ENCODE results near the gene ATP1A1. TPM values are rescaled to one million over a fixed set of nuclear protein-coding genes. Genes with fewer than 3 reads are reported as not detected.

ATP1A1 gene
- polyA plus RNA-seq, 3 donors, result 32.3 to 135 (median 32.7) TPM

GRCh38 chr1:116415200-116415698 lies 42.2 kb downstream of the ATP1A1 start:
- WGBS (ENCODE audit: insufficient coverage), result no CpG with 5 or more reads among the region's 3 CpGs
- Histone ChIP-seq H3K9me3 (replicated peaks in 1 of 2; ENCODE audit: control insufficient read depth in 1 of 2, insufficient read depth in 1 of 2, low read length in 2 of 2) (no peaks in the 10 kb centered on the region), H3K4me3 (replicated peaks in 1 of 3; ENCODE audit: low read depth in 2 of 3, low read length in 3 of 3) (no peak overlapping the region), H2AFZ (ENCODE audit: insufficient read depth, low read depth, low read length, poor library complexity, severe bottlenecking) (no peak overlapping the region), H3K4me1 (ENCODE audit: control insufficient read depth in 1 of 2, insufficient read depth in 2 of 2, low read length in 2 of 2) (peaks cover 12 to 14% of the 10 kb centered on the region in 2 donors), H4K20me1 (ENCODE audit: insufficient read depth, low read length) (no peaks in the 10 kb centered on the region), H3K27me3 (ENCODE audit: control insufficient read depth in 2 of 2, insufficient read depth in 2 of 2, low read length in 2 of 2) (no peaks in the 10 kb centered on the region), H3K27ac (ENCODE audit: low read depth in 1 of 2, low read length in 2 of 2) (no peak overlapping the region), H3K79me2 (ENCODE audit: insufficient read depth, low read length) (peaks cover 9% of the 10 kb centered on the region), H3K4me2 (replicated peaks; ENCODE audit: extremely low read depth, low read length, poor library complexity, severe bottlenecking) (no peak overlapping the region), H3K9ac (ENCODE audit: insufficient read depth, low read length, poor library complexity, severe bottlenecking) (no peak overlapping the region), H3K36me3 (replicated peaks in 1 of 2; ENCODE audit: control insufficient read depth in 1 of 2, insufficient read depth in 2 of 2, low read length in 2 of 2) (no peaks in the 10 kb centered on the region)
- TF ChIP-seq, protein P1, sequence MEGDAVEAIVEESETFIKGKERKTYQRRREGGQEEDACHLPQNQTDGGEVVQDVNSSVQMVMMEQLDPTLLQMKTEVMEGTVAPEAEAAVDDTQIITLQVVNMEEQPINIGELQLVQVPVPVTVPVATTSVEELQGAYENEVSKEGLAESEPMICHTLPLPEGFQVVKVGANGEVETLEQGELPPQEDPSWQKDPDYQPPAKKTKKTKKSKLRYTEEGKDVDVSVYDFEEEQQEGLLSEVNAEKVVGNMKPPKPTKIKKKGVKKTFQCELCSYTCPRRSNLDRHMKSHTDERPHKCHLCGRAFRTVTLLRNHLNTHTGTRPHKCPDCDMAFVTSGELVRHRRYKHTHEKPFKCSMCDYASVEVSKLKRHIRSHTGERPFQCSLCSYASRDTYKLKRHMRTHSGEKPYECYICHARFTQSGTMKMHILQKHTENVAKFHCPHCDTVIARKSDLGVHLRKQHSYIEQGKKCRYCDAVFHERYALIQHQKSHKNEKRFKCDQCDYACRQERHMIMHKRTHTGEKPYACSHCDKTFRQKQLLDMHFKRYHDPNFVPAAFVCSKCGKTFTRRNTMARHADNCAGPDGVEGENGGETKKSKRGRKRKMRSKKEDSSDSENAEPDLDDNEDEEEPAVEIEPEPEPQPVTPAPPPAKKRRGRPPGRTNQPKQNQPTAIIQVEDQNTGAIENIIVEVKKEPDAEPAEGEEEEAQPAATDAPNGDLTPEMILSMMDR (IDR thresholded peaks at IDR 0.05), result no peak
- H3K36me3 Mint-ChIP-seq, result no peaks in the 10 kb centered on the region
- H3K9me3 Mint-ChIP-seq, result peaks cover 0 to 3% (median 0%) of the 10 kb centered on the region in 7 donors
- peaks cover 17% of the 10 kb centered on the region for H3K4me1 Mint-ChIP-seq
- H3K27ac Mint-ChIP-seq, result peak overlapping the region in 1 of 7 donors; percentile 8
- peaks cover 0 to 4% (median 2%) of the 10 kb centered on the region in 3 donors for H3K27me3 Mint-ChIP-seq (ENCODE audit: low read depth in 3 of 3)
- no peak for DNase-seq
- no peak overlapping the region for H3K4me3 Mint-ChIP-seq
- intact Hi-C loops (cut with micrococcal nuclease), result no loop called here

DNA sequence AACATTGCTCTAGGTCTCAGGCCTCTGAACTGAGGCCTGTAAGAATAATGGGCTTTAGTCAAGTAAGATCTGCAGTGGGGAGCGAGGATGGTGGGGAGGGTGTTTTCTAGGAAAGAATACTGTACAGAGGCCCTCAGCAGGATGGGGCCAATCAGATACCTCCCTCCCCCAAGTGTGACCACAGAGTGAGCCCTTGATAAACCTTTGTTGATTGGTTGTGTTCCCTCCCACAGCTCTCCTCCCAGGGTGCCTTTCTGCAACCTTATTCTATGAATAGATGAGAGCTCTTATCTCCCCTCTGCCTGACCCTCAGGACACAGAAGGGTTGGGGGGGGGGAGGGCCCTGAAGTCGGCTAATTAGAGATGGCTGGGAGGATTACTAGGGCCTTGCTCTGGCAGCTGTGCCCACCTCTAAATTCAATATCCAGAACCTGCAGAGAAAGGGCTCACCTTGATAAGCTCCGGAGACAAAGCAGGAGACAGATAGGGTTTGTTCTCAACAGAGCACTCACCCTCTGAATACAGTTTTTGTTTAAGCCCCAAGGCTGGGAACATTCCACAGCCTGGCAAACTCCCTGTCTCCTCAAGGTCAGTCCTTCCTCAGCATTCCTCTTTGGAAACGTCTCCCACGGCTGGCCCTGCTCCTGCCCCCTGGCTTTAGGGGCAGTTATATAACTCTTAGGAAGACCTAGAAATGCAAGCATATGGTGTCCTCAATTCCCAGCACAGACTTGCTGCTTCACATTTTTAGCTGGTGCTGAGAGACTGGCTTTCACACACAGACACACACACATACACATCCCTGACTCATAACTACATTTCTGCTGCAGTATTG lies 42.9 kb downstream of the ATP1A1 start:
- no peaks in the 10 kb centered on the region for H3K36me3 ChIP-seq (replicated peaks in 1 of 2; ENCODE audit: control insufficient read depth in 1 of 2, insufficient read depth in 2 of 2, low read length in 2 of 2)
- H3K9ac ChIP-seq (ENCODE audit: insufficient read depth, low read length, poor library complexity, severe bottlenecking), result no peak overlapping the region
- H3K9me3 Mint-ChIP-seq, result peaks cover 0 to 3% (median 0%) of the 10 kb centered on the region in 7 donors
- no peak overlapping the region for H3K4me3 Mint-ChIP-seq
- H3K4me2 ChIP-seq (replicated peaks; ENCODE audit: extremely low read depth, low read length, poor library complexity, severe bottlenecking), result no peak overlapping the region
- TF ChIP-seq, protein P1 (IDR thresholded peaks at IDR 0.05), result no peak
- H2AFZ ChIP-seq (ENCODE audit: insufficient read depth, low read depth, low read length, poor library complexity, severe bottlenecking), result no peak overlapping the region
- no peak overlapping the region for H3K27ac ChIP-seq (ENCODE audit: low read depth in 1 of 2, low read length in 2 of 2)
- H3K4me1 Mint-ChIP-seq, result peaks cover 17% of the 10 kb centered on the region
- peaks cover 0 to 4% (median 2%) of the 10 kb centered on the region in 3 donors for H3K27me3 Mint-ChIP-seq (ENCODE audit: low read depth in 3 of 3)
- WGBS (ENCODE audit: insufficient coverage), result 79% methylated on average over 3 of the region's 5 CpGs
- H4K20me1 ChIP-seq (ENCODE audit: insufficient read depth, low read length), result no peaks in the 10 kb centered on the region
- no peak overlapping the region for H3K27ac Mint-ChIP-seq
- DNase-seq, result no peak
- H3K79me2 ChIP-seq (ENCODE audit: insufficient read depth, low read length), result peaks cover 9% of the 10 kb centered on the region
- peaks cover 12 to 14% of the 10 kb centered on the region in 2 donors for H3K4me1 ChIP-seq (ENCODE audit: control insufficient read depth in 1 of 2, insufficient read depth in 2 of 2, low read length in 2 of 2)
- no peaks in the 10 kb centered on the region for H3K36me3 Mint-ChIP-seq
- H3K4me3 ChIP-seq (replicated peaks in 1 of 3; ENCODE audit: low read depth in 2 of 3, low read length in 3 of 3), result no peak overlapping the region
- no peaks in the 10 kb centered on the region for H3K27me3 ChIP-seq (ENCODE audit: control insufficient read depth in 2 of 2, insufficient read depth in 2 of 2, low read length in 2 of 2)
- intact Hi-C loops (cut with micrococcal nuclease), result no loop called here
- no peaks in the 10 kb centered on the region for H3K9me3 ChIP-seq (replicated peaks in 1 of 2; ENCODE audit: control insufficient read depth in 1 of 2, insufficient read depth in 1 of 2, low read length in 2 of 2)

Data from CD14-positive monocyte (primary cell).